GM12865 (cell line): ENCODE results near the gene SYCP3.
A peak's percentile ranks its signal among the peaks of the same experiment; 100 is the strongest.

Experiments
- DNase-seq: peaks from one replicate; pipeline ENCODE4 v3.0.0; 2010; ENCODE audit warnings: low read depth
- H3K4me3 ChIP-seq: 2 replicates; pipeline ENCODE4 v1.5.1; 2011; ENCODE audit warnings: mild to moderate bottlenecking, low read depth, low read length, control low read depth
- TF ChIP-seq, protein P1 (sequence below): IDR thresholded peaks from 2 replicates; pipeline ENCODE4 v1.5.1; 2011; ENCODE audit warnings: low read length, control low read depth, low read depth, inconsistent platforms; ENCODE audit not compliant: insufficient read depth; ENCODE audit errors: missing control alignments

Gene SYCP3

GRCh38 chr12:101746661-101747060, 7.4 kb upstream of the SYCP3 start:
- TF ChIP-seq, protein P1, sequence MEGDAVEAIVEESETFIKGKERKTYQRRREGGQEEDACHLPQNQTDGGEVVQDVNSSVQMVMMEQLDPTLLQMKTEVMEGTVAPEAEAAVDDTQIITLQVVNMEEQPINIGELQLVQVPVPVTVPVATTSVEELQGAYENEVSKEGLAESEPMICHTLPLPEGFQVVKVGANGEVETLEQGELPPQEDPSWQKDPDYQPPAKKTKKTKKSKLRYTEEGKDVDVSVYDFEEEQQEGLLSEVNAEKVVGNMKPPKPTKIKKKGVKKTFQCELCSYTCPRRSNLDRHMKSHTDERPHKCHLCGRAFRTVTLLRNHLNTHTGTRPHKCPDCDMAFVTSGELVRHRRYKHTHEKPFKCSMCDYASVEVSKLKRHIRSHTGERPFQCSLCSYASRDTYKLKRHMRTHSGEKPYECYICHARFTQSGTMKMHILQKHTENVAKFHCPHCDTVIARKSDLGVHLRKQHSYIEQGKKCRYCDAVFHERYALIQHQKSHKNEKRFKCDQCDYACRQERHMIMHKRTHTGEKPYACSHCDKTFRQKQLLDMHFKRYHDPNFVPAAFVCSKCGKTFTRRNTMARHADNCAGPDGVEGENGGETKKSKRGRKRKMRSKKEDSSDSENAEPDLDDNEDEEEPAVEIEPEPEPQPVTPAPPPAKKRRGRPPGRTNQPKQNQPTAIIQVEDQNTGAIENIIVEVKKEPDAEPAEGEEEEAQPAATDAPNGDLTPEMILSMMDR = no peak
- no peak overlapping the region for H3K4me3 ChIP-seq
- DNase-seq = no peak

GRCh38 chr12:101746196-101746595, 6.9 kb upstream of the SYCP3 start:
- no peak for DNase-seq
- TF ChIP-seq, protein P1 = no peak
- no peak overlapping the region for H3K4me3 ChIP-seq

DNA sequence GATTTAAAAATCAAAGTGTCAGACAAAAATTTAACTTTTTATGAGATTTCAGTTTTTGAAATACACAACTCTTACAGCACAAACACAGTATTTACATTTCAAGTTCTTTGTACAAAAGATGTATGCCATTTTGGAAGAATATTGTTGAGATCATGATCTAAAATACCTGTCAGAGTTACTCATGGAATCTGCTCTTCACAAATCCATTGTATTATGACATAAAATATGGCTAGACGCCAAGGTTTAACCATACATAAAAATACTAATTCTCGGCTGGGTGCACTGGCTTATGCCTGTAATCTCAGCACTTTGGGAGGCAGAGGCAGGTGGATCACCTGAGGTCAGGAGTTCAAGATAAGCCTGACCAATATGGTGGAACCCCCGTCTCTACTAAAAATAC, 6.2 kb upstream of the SYCP3 start:
- TF ChIP-seq, protein P1 = no peak
- no peak for DNase-seq
- no peak overlapping the region for H3K4me3 ChIP-seq

DNA sequence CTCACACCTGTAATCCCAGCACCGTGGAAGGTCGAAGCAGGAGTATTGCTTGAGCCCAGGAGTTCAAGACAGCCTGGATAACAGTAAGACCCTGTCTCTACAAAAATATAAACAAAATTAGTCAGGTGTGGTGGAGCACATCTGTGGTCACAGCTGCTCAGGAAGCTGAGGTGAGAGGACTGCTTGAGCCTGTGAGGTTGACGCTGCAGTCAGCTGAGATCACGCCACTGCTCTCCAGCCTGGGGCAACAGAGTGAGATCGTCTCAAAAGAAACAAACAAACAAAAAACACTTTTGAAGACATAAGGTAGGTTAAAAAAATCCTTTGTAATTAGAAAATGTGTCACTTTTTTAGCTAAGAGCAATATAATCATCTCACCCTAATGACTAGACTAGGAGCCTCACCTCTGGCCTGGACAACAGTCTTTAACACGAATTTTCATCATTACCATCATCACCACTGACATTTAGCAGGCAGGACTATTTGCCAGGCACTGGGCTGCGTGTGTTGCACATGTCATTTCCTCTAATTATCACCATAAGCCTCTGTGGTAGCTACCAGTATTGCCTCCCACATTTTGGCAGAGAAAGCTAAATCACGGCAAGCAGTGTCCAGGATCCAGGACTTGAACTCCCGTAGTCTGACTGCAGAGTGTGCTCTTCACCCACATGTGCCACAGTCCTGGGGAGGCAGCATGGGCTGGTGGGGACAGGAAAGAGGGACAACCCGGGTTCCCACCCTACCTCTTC, 4.6 kb upstream of the SYCP3 start:
- DNase-seq = peak; percentile 88
- TF ChIP-seq, protein P1 = peak; percentile 8
- H3K4me3 ChIP-seq = peak overlapping the region; percentile 3; the same call in 1 of the 2 replicates

- TF ChIP-seq, protein P1 = no peak
- no peak overlapping the region for H3K4me3 ChIP-seq
- DNase-seq = no peak
Measured at GRCh38 chr12:101743242-101743641, 4.0 kb upstream of the SYCP3 start.

- TF ChIP-seq, protein P1 = no peak
- no peak for DNase-seq
- H3K4me3 ChIP-seq = no peak overlapping the region
Measured at GRCh38 chr12:101740980-101741379, 1.7 kb upstream of the SYCP3 start.

DNA sequence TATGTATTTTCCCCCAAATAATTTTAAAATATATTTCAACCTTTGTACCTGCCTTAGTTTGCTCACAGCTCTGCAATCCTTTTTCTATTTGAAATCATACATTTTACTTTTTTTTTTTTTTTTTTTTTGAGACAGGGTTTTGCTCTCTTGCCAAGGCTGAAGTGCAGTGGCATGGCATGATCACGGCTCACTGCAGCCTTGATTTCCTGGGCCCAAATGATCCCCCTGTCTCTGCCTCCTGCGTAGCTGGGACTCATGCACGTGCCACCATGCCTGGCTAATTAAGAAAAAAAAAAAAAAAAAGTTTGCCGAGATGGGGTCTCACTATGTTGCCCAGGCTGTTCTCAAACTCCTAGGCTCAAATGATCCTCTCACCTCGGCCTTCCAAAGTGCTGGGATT, 1.3 kb upstream of the SYCP3 start:
- H3K4me3 ChIP-seq = no peak overlapping the region
- TF ChIP-seq, protein P1 = no peak
- no peak for DNase-seq
